Ovary (tissue), 9 donors: ENCODE results near the gene PSMB3. TPM values are rescaled to one million over a fixed set of nuclear protein-coding genes. Genes with fewer than 3 reads are reported as not detected.
"Not testable (repeated sequence)": the region's sequence is repeated elsewhere in the genome, so short reads cannot be mapped to it uniquely, and the experiment has no call there.

Source experiments
- DNase-seq, 5 donors: peaks; one replicate each; pipeline ENCODE4 v3.0.0-alpha.2; 2019 to 2020
- H3K27ac ChIP-seq, 2 donors: fragments of 200-600 bp; one replicate each; pipeline versions ENCODE4 v1.5.1 to v1.8.0; 2019 to 2022
- H3K27me3 ChIP-seq: fragments of 200-600 bp; one replicate; pipeline ENCODE4 v1.8.0; 2022
- H3K36me3 ChIP-seq: fragments of 200-600 bp; sonication (generic); one replicate; pipeline ENCODE4 v1.5.1; 2019
- H3K4me1 ChIP-seq: one replicate; pipeline ENCODE4 v1.8.1; 2013; ENCODE audit warnings: mild to moderate bottlenecking, moderate library complexity; ENCODE audit not compliant: insufficient read depth
- H3K4me3 ChIP-seq: fragments of 200-600 bp; sonication (generic); one replicate; pipeline ENCODE4 v1.5.1; 2017
- H3K9me3 ChIP-seq, 2 donors: fragments of 200-600 bp in 1 of 2; sonication (generic) in 1 of 2; one replicate each; pipeline versions ENCODE4 v1.5.1 to v1.8.1; 2013 to 2019; ENCODE audit warnings: mild to moderate bottlenecking in 1 of 2, moderate library complexity in 1 of 2
- CTCF ChIP-seq, 3 donors: fragments of 450-650 bp in 2 of 3; fragments of 200-600 bp in 1 of 3; IDR thresholded peaks; one replicate each; pipeline versions ENCODE4 v1.5.1 to v1.8.0; 2016 to 2022; ENCODE audit warnings: antibody characterized with exemption in 3 of 3, mild to moderate bottlenecking in 1 of 3
- EP300 ChIP-seq: sonication (generic); formaldehyde crosslinking; IDR thresholded peaks from one replicate; pipeline ENCODE4 v1.6.1; 2017; ENCODE audit warnings: antibody characterized with exemption
- POLR2A ChIP-seq: fragments of 450-650 bp; IDR thresholded peaks from one replicate; pipeline ENCODE4 v1.6.1; 2017; ENCODE audit warnings: antibody characterized with exemption, mild to moderate bottlenecking, moderate library complexity
- WGBS, 3 donors: extraction: QIAGEN DNeasy Blood & Tissue Kit in 1 of 3; methylation state at CpG; one replicate each; pipeline versions ENCODE4 v1.1.5 to v1.1.7; 2013 to 2017; 5-methylcytosine and 5-hydroxymethylcytosine counted together
- intact Hi-C, 4 donors: fragments of 100-400 bp; cut with DNase I; formaldehyde crosslinking; loops; one replicate each; pipeline versions ENCODE4 v1.11.0 to v1.15.1; 2022 to 2023
- polyA plus RNA-seq, 2 donors: library from polyadenylated mRNA; stranded (reverse); fragments of 200-250 nt in 1 of 2; fragments of 350-450 nt in 1 of 2; fragmentation: Illumina TruSeq in 1 of 2; extraction: RNeasy Lipid Tissue Mini Kit (QIAGEN cat#74804) in 1 of 2; gene quantifications; one replicate each; pipeline ENCODE4 v1.2.3, GENCODE V29; 2013 to 2014
- total RNA-seq, 7 donors: library from RNA; depleted of rRNA in 2 of 7; stranded (reverse); fragments of >200 nt in 2 of 7; fragmentation: NEBNext Ultra II Directional in 3 of 7; extraction: Animal tissue kit (Norgen Biotek cat#: 25700) in 3 of 7; gene quantifications; one replicate each; pipeline versions ENCODE4 v1.1.0 to v1.2.4, GENCODE V29; 2016 to 2023
- donor health status: DM: no; HTN: no; CAD: no; lungs with moderate emphysema.
- donor health status: DM: no; HTN: no; CAD: no.
- donor health status: Bipolar disorder and iron deficiency.
- donor health status: DM: yes; HTN: yes; CAD: no.
- donor health status: DM: no; HTN: no; CAD: no.
- donor health status: DM: yes; HTN: yes; CAD: no.

PSMB3 gene
- total and polyA plus RNA-seq, 9 donors = 77.0 to 145 (median 103) TPM

GRCh38 chr17:38777641-38778250 lies 25.2 kb downstream of the PSMB3 start:
- TF ChIP-seq POLR2A (no peak), CTCF (IDR thresholded peaks at IDR 0.05) (no peak), EP300 (no peak)
- no peak overlapping the region for H3K4me3 ChIP-seq
- no peak for DNase-seq
- no peak overlapping the region for H3K27ac ChIP-seq
- no peaks in the 10 kb centered on the region for H3K9me3 ChIP-seq
- 71 to 83% (median 73%) methylated on average over 7 of the region's 7 CpGs for WGBS, 3 donors
- H3K27me3 ChIP-seq = no peaks in the 10 kb centered on the region
- no peaks in the 10 kb centered on the region for H3K36me3 ChIP-seq
- intact Hi-C loops = no loop called here
- no peaks in the 10 kb centered on the region for H3K4me1 ChIP-seq

DNA sequence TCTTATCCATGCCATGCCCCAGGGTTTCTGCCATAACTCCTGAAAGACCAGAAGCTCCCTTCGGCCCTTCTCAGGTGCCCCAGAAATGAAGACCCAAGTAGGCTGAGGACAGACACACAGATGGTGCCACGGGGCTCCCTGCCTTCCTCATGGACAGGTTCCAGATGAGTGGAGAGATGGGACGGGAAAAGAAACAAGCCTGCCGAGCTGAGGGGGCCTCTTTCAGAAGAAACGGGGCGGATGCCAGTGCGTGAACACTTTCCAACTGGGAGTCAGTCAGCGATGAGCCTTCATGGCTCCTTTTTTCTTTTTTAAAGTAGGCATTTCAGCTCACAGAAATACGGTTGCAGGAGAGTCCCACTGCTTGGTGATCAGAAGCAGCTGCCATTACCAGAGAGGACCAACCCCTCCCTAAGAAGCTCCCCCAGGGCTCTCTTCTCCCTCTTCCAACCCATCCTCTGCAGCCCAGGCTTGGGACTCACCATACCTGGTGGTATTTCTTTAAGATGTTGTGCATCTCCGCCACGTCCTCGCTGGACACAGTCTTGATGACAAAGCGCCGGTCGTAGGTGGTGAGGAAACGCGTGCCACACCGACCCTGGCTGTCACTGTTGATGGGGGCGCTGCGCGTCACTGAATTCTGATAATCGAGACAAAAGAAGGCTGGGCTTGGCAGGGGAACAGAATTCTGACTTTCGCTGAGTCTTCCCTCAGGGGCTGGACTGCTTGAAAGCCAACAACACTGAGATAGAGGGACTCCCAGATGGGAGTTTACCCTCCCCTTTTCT lies 27.6 kb downstream of the PSMB3 start:
- H3K27ac ChIP-seq = no peak overlapping the region

DNA sequence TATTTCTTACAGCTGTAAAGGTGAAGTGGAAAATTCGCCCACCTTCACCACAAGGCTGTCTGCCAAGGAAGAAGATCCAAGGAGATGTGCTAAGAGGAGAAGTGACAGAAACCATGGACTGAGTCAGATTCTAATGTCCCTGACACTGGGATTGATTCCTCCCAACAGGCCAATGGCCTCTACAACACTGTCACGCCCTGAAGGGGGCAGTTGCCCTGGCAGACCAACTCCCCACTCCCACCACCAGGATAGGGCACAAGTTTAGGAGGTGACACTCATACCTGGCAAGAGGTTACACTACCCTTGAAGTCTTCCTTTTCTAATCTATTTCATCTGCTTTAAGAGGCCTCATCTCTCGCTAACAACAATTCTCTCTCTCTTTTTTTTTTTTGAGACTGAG lies 30.7 kb downstream of the PSMB3 start:
- Histone ChIP-seq H3K4me1 (no peaks in the 10 kb centered on the region), H3K36me3 (no peaks in the 10 kb centered on the region), H3K27ac (no peak overlapping the region), H3K9me3 (no peaks in the 10 kb centered on the region), H3K4me3 (no peak overlapping the region), H3K27me3 (no peaks in the 10 kb centered on the region)
- TF ChIP-seq POLR2A (no peak), EP300 (no peak), CTCF (IDR thresholded peaks at IDR 0.05) (no peak)
- intact Hi-C loops = loop anchor here in 1 of 4 donors (10.0 kb wide), 1 partner anchor 62 kb away; a partner anchor contains a TSS
- no peak for DNase-seq
- 91 to 94% (median 92%) methylated on average over 3 of the region's 3 CpGs for WGBS, 3 donors

More for the DNA sequence above, 27.6 kb downstream of the PSMB3 start:
- intact Hi-C loops = loop anchor here in 1 of 4 donors (10.0 kb wide), 1 partner anchor 65 kb away; a partner anchor contains a TSS
- Histone ChIP-seq H3K9me3 (no peaks in the 10 kb centered on the region), H3K4me1 (no peaks in the 10 kb centered on the region), H3K4me3 (no peak overlapping the region), H3K27me3 (no peaks in the 10 kb centered on the region), H3K36me3 (no peaks in the 10 kb centered on the region)
- TF ChIP-seq EP300 = no peak
- TF ChIP-seq POLR2A = no peak
- TF ChIP-seq CTCF (IDR thresholded peaks at IDR 0.05) = no peak
- 82 to 86% (median 83%) methylated on average over 23 of the region's 23 CpGs for WGBS, 3 donors
- DNase-seq = no peak

GRCh38 chr17:38786372-38786771 lies 33.8 kb downstream of the PSMB3 start:
- no peaks in the 10 kb centered on the region for H3K36me3 ChIP-seq
- H3K9me3 ChIP-seq = no peaks in the 10 kb centered on the region
- 83 to 90% (median 84%) methylated on average over 6 of the region's 6 CpGs for WGBS, 3 donors
- peaks cover 2% of the 10 kb centered on the region for H3K4me1 ChIP-seq
- TF ChIP-seq POLR2A (no peak), EP300 (no peak), CTCF (IDR thresholded peaks at IDR 0.05) (no peak)
- no peak for DNase-seq
- H3K4me3 ChIP-seq = no peak overlapping the region
- no peak overlapping the region for H3K27ac ChIP-seq
- intact Hi-C loops = loop anchor here in 1 of 4 donors (10.0 kb wide), 1 partner anchor 58 kb away; a partner anchor contains a TSS
- H3K27me3 ChIP-seq = no peaks in the 10 kb centered on the region

- intact Hi-C loops = loop anchor here in 1 of 4 donors (10.0 kb wide), 1 partner anchor 57 kb away; a partner anchor contains a TSS
- DNase-seq = not testable (repeated sequence)
- WGBS, 3 donors = 92 to 95% (median 95%) methylated on average over 4 of the region's 4 CpGs
Observed at GRCh38 chr17:38787999-38788398, 35.5 kb downstream of the PSMB3 start.

More at GRCh38 chr17:38787999-38788398, 35.5 kb downstream of the PSMB3 start:
- H3K27ac ChIP-seq, H3K27me3 ChIP-seq, H3K36me3 ChIP-seq, H3K4me3 ChIP-seq, H3K4me1 ChIP-seq, H3K9me3 ChIP-seq: not testable (repeated sequence)
